Liver (tissue), 9 donors: ENCODE data around the gene VAC14. TPM values are rescaled to one million over a fixed set of nuclear protein-coding genes. Genes with fewer than 3 reads are reported as not detected.

Experiments used
- DNase-seq: peaks from one replicate; pipeline ENCODE4 v3.0.0-alpha.2; 2017; ENCODE audit warnings: low spot score
- H3K27ac ChIP-seq, 2 donors: one replicate each; pipeline ENCODE4 v1.7.0; 2013; ENCODE audit warnings: inconsistent platforms in 2 of 2, low read length in 2 of 2, control low read depth in 1 of 2, low read depth in 1 of 2, mild to moderate bottlenecking in 1 of 2
- H3K27me3 ChIP-seq, 4 donors: one replicate each; pipeline versions ENCODE4 v1.6.1 to v1.7.0; 2013; ENCODE audit warnings: low read length in 3 of 4, inconsistent platforms in 1 of 4, mild to moderate bottlenecking in 1 of 4, moderate library complexity in 1 of 4; ENCODE audit not compliant: control insufficient read depth in 4 of 4, insufficient read depth in 4 of 4
- H3K36me3 ChIP-seq, 4 donors: one replicate each; pipeline versions ENCODE4 v1.6.1 to v1.7.0; 2013; ENCODE audit warnings: low read length in 3 of 4, mild to moderate bottlenecking in 3 of 4, low read depth in 1 of 4, moderate library complexity in 1 of 4; ENCODE audit not compliant: control insufficient read depth in 4 of 4, insufficient read depth in 3 of 4
- H3K4me1 ChIP-seq, 4 donors: one replicate each; pipeline versions ENCODE4 v1.6.1 to v1.7.0; 2013; ENCODE audit warnings: low read length in 3 of 4, mild to moderate bottlenecking in 3 of 4, moderate library complexity in 1 of 4; ENCODE audit not compliant: control insufficient read depth in 4 of 4, insufficient read depth in 4 of 4
- H3K4me3 ChIP-seq, 3 donors: one replicate each; pipeline versions ENCODE4 v1.6.1 to v1.7.0; 2013; ENCODE audit warnings: low read length in 3 of 3, control low read depth in 1 of 3, low read depth in 1 of 3, mild to moderate bottlenecking in 1 of 3
- H3K9ac ChIP-seq, 2 donors: one replicate each; pipeline ENCODE4 v1.7.0; 2013; ENCODE audit warnings: low read length in 2 of 2, mild to moderate bottlenecking in 2 of 2, moderate library complexity in 2 of 2, control low read depth in 1 of 2, low read depth in 1 of 2
- H3K9me3 ChIP-seq, 4 donors: one replicate each; pipeline versions ENCODE4 v1.6.1 to v1.7.0; 2013; ENCODE audit warnings: low read length in 3 of 4; ENCODE audit not compliant: control insufficient read depth in 4 of 4
- FOXA1 ChIP-seq: IDR thresholded peaks from 2 replicates; pipeline ENCODE4 v1.6.1; 2016; ENCODE audit warnings: antibody characterized with exemption
- FOXA2 ChIP-seq: IDR thresholded peaks from 2 replicates; pipeline ENCODE4 v1.6.1; 2016; ENCODE audit warnings: antibody characterized with exemption
- GABPA ChIP-seq, 2 donors: IDR thresholded peaks in 1 of 2; conservative IDR thresholded peaks in 1 of 2; 2 replicates each; pipeline ENCODE4 v1.6.1; 2016; ENCODE audit warnings: antibody characterized with exemption in 2 of 2, mild to moderate bottlenecking in 1 of 2, moderate library complexity in 1 of 2
- HNF4A ChIP-seq, 2 donors: conservative IDR thresholded peaks; 2 replicates each; pipeline ENCODE4 v1.6.1; 2016; ENCODE audit warnings: antibody characterized with exemption in 2 of 2, mild to moderate bottlenecking in 2 of 2
- HNF4G ChIP-seq: IDR thresholded peaks from 2 replicates; pipeline ENCODE4 v1.6.1; 2016; ENCODE audit warnings: antibody characterized with exemption
- JUND ChIP-seq, 2 donors: IDR thresholded peaks; 2 replicates each; pipeline ENCODE4 v1.6.1; 2016; ENCODE audit warnings: antibody characterized with exemption in 2 of 2
- NR2F2 ChIP-seq: IDR thresholded peaks from 2 replicates; pipeline ENCODE4 v1.6.1; 2016; ENCODE audit warnings: antibody characterized with exemption
- REST ChIP-seq: IDR thresholded peaks from 2 replicates; pipeline ENCODE4 v1.6.1; 2016; ENCODE audit warnings: antibody characterized with exemption, mild to moderate bottlenecking
- RXRA ChIP-seq, 2 donors: IDR thresholded peaks; 2 replicates each; pipeline ENCODE4 v1.6.1; 2017 to 2018; ENCODE audit warnings: antibody characterized with exemption in 2 of 2, mild to moderate bottlenecking in 1 of 2
- SP1 ChIP-seq: IDR thresholded peaks from 2 replicates; pipeline ENCODE4 v1.6.1; 2018; ENCODE audit warnings: antibody characterized with exemption, mild to moderate bottlenecking
- YY1 ChIP-seq: IDR thresholded peaks from 2 replicates; pipeline ENCODE4 v1.6.1; 2016; ENCODE audit warnings: antibody characterized with exemption, mild to moderate bottlenecking
- ZBTB33 ChIP-seq: IDR thresholded peaks from 2 replicates; pipeline ENCODE4 v1.6.1; 2016; ENCODE audit warnings: antibody characterized with exemption
- WGBS: extraction: QIAGEN DNeasy Blood & Tissue Kit; methylation state at CpG from one replicate; pipeline ENCODE4 v1.1.7; 2013; 5-methylcytosine and 5-hydroxymethylcytosine counted together
- polyA plus RNA-seq, 2 donors: library from polyadenylated mRNA; stranded (reverse) in 1 of 2; unstranded in 1 of 2; fragments of 200-250 nt in 1 of 2; fragments of >200 nt in 1 of 2; fragmentation: Nextera tagmentation in 1 of 2; extraction: Ambion mirVana in 1 of 2; gene quantifications; one replicate each; pipeline versions ENCODE4 v1.2.1 to v1.2.3, GENCODE V29; 2013 to 2015
- total RNA-seq, 2 donors: library from RNA; depleted of rRNA; stranded (reverse); fragments of >200 nt; gene quantifications; one replicate each; pipeline ENCODE4 v1.2.3, GENCODE V29; 2014
- donor health status: healthy.
- donor health status: healthy.
- donor health status: healthy.
- donor health status: healthy.
- donor health status: healthy.

Gene VAC14
- total and polyA plus RNA-seq, 4 donors: 16.7 to 29.8 (median 20.5) TPM

- Histone ChIP-seq H3K27ac (peak overlapping the region in 1 of 2 donors; percentile 45), H3K4me3 (peak overlapping the region in 1 of 3 donors; percentile 2), H3K27me3 (no peaks in the 10 kb centered on the region), H3K4me1 (peaks cover 9 to 22% (median 12%) of the 10 kb centered on the region in 4 donors), H3K9me3 (no peaks in the 10 kb centered on the region), H3K36me3 (peaks cover 0 to 2% (median 0%) of the 10 kb centered on the region in 4 donors), H3K9ac (no peak overlapping the region)
- DNase-seq: peak; percentile 61
- no peak for TF ChIP-seq HNF4G
- TF ChIP-seq RXRA (IDR thresholded peaks at IDR 0.05): peak in 1 of 2 donors; percentile 68
- TF ChIP-seq GABPA (IDR thresholded peaks at IDR 0.05 in 1 of 2, conservative IDR thresholded peaks at IDR 0.05 in 1 of 2): no peak
- peak; percentile 61 for TF ChIP-seq FOXA2
- no peak for TF ChIP-seq SP1
- peak; percentile 78 for TF ChIP-seq FOXA1
- no peak for TF ChIP-seq REST
- TF ChIP-seq HNF4A (conservative IDR thresholded peaks at IDR 0.05): peak in 1 of 2 donors; percentile 81
- TF ChIP-seq YY1: peak; percentile 41
- TF ChIP-seq JUND (IDR thresholded peaks at IDR 0.05): no peak
- no peak for TF ChIP-seq ZBTB33
- WGBS: 57% methylated on average over 14 of the region's 14 CpGs
Observed at GRCh38 chr16:70692130-70692872, 108.7 kb downstream of the VAC14 start.

GRCh38 chr16:70691223-70692129 is 109.5 kb downstream of the VAC14 start:
- no peak overlapping the region for H3K9ac ChIP-seq
- H3K27ac ChIP-seq: peak overlapping the region; percentile 48 to 62
- peaks cover 0 to 2% (median 0%) of the 10 kb centered on the region in 4 donors for H3K36me3 ChIP-seq
- no peak for DNase-seq
- H3K4me1 ChIP-seq: peaks cover 9 to 31% (median 13%) of the 10 kb centered on the region in 4 donors
- no peaks in the 10 kb centered on the region for H3K27me3 ChIP-seq
- 86% methylated on average over 26 of the region's 26 CpGs for WGBS
- TF ChIP-seq NR2F2: peak; percentile 44
- no peak for TF ChIP-seq ZBTB33
- peak; percentile 10 for TF ChIP-seq SP1
- no peak for TF ChIP-seq YY1
- H3K4me3 ChIP-seq: no peak overlapping the region
- H3K9me3 ChIP-seq: no peaks in the 10 kb centered on the region
